ENCODE results near the gene ARSJ. TPM values are rescaled to one million over a fixed set of nuclear protein-coding genes. Genes with fewer than 3 reads are reported as not detected.

The ARSJ gene
- total RNA-seq, 1 donor from 2014 or later, result 13.6 TPM

DNA sequence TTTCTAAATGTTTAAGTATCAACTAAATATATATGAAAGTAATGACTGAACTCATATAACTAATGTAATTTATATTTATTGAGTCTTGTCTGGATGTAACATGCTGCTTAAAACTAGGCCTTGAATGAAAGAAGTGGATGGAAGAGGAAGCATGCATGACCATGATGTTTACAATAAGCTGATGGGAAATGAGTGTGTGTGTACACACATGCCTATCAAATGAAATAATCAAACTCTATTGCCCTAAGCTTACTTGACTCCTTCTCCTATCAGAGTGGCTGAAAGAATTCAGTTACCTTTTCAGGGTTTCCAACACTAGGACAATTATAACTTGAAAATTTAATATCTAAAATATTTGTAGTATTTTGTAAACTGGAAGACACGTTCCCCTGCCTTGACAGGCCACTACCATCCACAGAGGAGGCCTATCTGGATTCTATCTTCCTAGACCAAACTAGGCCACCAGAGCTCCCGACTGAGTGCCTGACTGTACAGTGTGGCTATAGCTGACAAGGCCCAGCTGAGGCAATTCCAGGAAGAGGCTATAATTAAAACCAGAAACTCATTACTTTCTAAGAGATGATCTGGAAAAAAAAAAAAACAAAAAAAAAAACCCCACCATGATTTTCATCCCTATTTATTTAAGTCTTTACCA is 7.6 kb downstream of the ARSJ start:
- no peak for DNase-seq
- Histone ChIP-seq H3K4me3 (no peak overlapping the region), H3K36me3 (no peaks in the 10 kb centered on the region), H3K27me3 (no peaks in the 10 kb centered on the region), H3K27ac (peak overlapping the region; percentile 2), H3K4me1 (peaks cover 4% of the 10 kb centered on the region), H3K9me3 (no peaks in the 10 kb centered on the region)
- intact Hi-C loops (cut with DNase I), result no loop called here
- peak; percentile 41 for ATAC-seq
- TF ChIP-seq, protein P1, sequence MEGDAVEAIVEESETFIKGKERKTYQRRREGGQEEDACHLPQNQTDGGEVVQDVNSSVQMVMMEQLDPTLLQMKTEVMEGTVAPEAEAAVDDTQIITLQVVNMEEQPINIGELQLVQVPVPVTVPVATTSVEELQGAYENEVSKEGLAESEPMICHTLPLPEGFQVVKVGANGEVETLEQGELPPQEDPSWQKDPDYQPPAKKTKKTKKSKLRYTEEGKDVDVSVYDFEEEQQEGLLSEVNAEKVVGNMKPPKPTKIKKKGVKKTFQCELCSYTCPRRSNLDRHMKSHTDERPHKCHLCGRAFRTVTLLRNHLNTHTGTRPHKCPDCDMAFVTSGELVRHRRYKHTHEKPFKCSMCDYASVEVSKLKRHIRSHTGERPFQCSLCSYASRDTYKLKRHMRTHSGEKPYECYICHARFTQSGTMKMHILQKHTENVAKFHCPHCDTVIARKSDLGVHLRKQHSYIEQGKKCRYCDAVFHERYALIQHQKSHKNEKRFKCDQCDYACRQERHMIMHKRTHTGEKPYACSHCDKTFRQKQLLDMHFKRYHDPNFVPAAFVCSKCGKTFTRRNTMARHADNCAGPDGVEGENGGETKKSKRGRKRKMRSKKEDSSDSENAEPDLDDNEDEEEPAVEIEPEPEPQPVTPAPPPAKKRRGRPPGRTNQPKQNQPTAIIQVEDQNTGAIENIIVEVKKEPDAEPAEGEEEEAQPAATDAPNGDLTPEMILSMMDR (IDR thresholded peaks at IDR 0.05), result no peak

DNA sequence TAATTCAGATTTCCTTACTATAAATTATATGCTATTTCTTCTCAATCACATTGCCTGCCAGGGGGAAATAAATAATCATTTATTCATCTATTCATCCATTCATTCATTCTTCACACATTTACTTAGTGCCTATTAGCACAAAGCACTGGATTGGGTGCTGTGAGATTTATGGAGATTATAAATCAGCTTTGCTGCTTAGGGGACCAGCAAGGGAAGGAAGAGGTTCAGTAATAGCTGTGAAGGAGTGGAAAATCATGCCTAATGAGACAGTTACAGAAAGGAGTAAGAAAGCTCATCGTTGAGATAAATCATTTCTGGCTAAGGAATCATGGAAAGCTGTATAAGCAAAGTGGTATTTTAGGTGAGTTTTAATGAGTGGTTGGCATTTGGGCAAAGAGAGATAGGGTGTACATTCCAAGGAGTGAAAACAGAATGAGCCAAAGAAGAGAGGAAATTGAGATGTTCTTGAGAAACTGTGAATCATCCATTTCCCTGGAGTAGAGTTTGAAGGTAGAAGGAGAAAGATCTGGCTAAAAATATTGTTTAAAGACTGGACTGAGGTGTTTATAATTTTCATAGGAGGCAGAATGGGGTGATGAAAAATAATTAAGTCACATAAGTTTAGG is 9.6 kb downstream of the ARSJ start:
- Histone ChIP-seq H3K4me3 (no peak overlapping the region), H3K36me3 (no peaks in the 10 kb centered on the region), H3K4me1 (no peaks in the 10 kb centered on the region), H3K27ac (no peak overlapping the region), H3K9me3 (no peaks in the 10 kb centered on the region), H3K27me3 (no peaks in the 10 kb centered on the region)
- ATAC-seq (no peak), DNase-seq (no peak)
- intact Hi-C loops (cut with DNase I), result no loop called here
- TF ChIP-seq, protein P1 (IDR thresholded peaks at IDR 0.05), result no peak

DNA sequence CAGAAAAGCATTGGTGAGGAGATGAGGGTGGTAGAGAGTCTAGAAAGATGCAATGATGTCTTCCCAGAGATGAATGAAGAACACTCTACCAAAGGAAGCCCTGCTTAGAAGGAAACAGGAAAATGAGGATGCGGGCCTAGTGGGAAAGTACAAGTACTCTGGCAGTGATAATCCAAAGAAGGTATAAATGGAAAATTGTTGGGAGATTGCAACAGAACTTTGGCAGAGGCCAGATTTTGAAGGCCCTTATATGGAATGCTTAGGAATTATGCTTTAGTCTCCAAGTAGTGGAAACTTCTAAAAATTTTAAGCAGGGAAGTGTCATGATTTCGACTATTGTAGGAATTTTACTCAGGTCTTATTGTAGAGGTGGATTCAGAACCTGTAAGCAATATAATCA is 11.0 kb downstream of the ARSJ start:
- Histone ChIP-seq H3K4me1 (no peaks in the 10 kb centered on the region), H3K4me3 (no peak overlapping the region), H3K27me3 (no peaks in the 10 kb centered on the region), H3K36me3 (no peaks in the 10 kb centered on the region), H3K27ac (no peak overlapping the region), H3K9me3 (no peaks in the 10 kb centered on the region)
- intact Hi-C loops (cut with DNase I), result no loop called here
- no peak for ATAC-seq
- TF ChIP-seq, protein P1 (IDR thresholded peaks at IDR 0.05), result no peak
- DNase-seq, result no peak

DNA sequence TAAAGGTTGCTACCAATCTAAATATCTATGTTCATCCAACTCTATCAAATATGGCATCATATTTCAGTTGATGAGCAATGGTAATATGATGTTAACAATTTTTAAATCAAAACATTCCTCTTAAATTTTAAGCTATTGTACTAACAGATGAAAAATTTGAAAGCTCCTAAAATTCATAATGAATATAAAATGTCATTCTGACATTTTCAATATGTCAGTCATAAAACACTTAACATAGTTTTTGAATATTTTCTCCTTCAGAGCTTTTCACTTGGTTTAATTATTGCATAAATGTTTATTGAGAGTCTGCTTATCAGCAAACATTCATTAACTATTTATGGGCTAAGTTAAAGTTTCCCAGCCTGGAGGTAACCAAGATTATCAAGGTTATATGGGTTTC is 11.8 kb downstream of the ARSJ start:
- Histone ChIP-seq H3K27ac (no peak overlapping the region), H3K4me1 (no peaks in the 10 kb centered on the region), H3K27me3 (no peaks in the 10 kb centered on the region), H3K9me3 (no peaks in the 10 kb centered on the region), H3K36me3 (no peaks in the 10 kb centered on the region), H3K4me3 (no peak overlapping the region)
- DNase-seq (no peak), ATAC-seq (no peak)
- intact Hi-C loops (cut with DNase I), result no loop called here
- TF ChIP-seq, protein P1 (IDR thresholded peaks at IDR 0.05), result no peak

DNA sequence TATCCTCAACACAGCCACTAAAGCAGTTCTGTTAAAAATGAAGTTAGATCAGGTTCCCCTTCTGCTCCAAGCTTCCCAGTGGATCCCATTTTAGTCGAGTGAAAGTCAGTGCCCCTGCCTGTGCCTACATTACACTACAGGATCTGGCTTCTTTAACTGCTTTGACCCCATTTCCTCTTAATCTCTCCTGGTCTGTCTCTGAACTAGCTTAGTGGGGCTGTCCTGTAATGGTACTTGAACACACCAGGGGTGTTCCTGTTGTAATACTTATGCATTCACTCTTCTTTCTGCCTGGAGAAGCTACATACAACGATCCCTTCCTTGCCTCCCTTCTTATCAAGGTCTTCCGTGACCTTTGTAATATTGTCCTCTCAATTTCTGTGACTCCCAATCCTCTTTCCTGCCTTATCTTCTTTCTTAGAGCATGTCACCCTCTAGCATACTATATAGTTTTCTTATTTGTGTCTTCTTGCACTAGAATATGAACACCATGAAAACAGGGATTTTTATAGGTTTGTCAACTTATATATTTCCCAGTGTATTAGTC is 16.7 kb downstream of the ARSJ start:
- TF ChIP-seq, protein P1 (IDR thresholded peaks at IDR 0.05), result no peak

More for the DNA sequence above, 16.7 kb downstream of the ARSJ start:
- no peaks in the 10 kb centered on the region for H3K36me3 ChIP-seq
- DNase-seq (no peak), ATAC-seq (no peak)
- H3K27me3 ChIP-seq, result no peaks in the 10 kb centered on the region
- H3K4me3 ChIP-seq, result no peak overlapping the region
- no peak overlapping the region for H3K27ac ChIP-seq
- H3K9me3 ChIP-seq, result no peaks in the 10 kb centered on the region
- intact Hi-C loops (cut with DNase I), result no loop called here
- H3K4me1 ChIP-seq, result peaks cover 13% of the 10 kb centered on the region
